Body of pancreas (tissue), 4 donors: ENCODE results near the gene TBATA.

Source experiments
- CTCF ChIP-seq, 7 experiments: fragments of 450-650 bp in 4 of 7; fragments of 200-600 bp in 3 of 7; sonication (generic) in 3 of 7; IDR thresholded peaks; one replicate each; pipeline ENCODE4 v1.5.1; 2016 to 2019; ENCODE audit warnings: antibody characterized with exemption in 7 of 7
- POLR2A ChIP-seq, 3 donors: fragments of 450-650 bp; IDR thresholded peaks; one replicate each; pipeline ENCODE4 v1.6.1; 2016; ENCODE audit warnings: antibody characterized with exemption in 3 of 3, mild to moderate bottlenecking in 2 of 3

GRCh38 chr10:70779088-70779487 lies 6.1 kb downstream of the TBATA start:
- TF ChIP-seq CTCF (IDR thresholded peaks at IDR 0.05) = no peak
- no peak for TF ChIP-seq POLR2A (IDR thresholded peaks at IDR 0.05)
